Stromal cell of bone marrow (primary cell): Measurements from ENCODE around the gene FEV.
"Not testable (repeated sequence)": the region's sequence is repeated elsewhere in the genome, so short reads cannot be mapped to it uniquely, and the experiment has no call there.

Experiments
- DNase-seq: peaks from one replicate; pipeline ENCODE4 v3.0.0-alpha.2; 2012; ENCODE audit warnings: low read depth

Gene FEV

GRCh38 chr2:218975060-218975777, 9.8 kb downstream of the FEV start:
- no peak for DNase-seq

- DNase-seq: no peak
Observed at GRCh38 chr2:218970894-218971293, 14.1 kb downstream of the FEV start.

DNA sequence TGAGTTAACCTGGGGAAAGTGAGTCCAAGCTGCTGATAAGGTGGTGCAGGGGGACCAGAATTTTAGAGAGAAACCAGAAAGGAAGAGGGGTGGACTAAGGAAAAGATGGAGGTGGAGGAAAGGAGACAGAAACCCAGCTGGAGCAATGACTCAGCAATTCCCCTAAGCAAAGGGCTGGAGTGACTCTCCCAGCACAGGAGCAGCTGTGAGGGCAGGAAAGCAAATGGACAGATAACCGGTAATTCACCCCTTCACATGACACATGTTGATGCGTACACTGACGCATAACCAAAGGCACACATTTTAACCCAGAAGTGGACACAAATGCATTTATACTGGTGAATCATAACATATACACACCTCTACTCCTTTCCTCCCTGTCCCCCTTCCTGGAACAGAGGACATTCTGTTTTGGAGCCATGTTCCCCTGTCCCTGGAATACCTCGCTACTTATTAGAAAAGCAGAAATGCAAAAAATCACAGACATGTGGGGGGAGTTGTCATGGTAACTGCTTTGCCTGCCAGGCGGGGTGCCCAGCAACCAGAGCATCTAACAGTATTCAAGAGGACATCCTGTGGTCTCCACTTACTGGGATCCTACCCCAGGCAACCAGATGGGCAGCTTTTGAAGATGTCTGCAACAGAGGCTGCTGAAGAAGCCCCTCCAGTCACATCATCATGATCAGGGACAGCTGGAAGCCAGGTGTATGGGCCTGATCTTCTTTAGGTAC, 20.8 kb downstream of the FEV start:
- DNase-seq: no peak

- DNase-seq: no peak
Observed at GRCh38 chr2:218963601-218964000, 21.4 kb downstream of the FEV start.

- DNase-seq: no peak
Observed at GRCh38 chr2:218962859-218963492, 22.0 kb downstream of the FEV start.

- no peak for DNase-seq
Observed at GRCh38 chr2:218961651-218962570, 23.1 kb downstream of the FEV start.

DNA sequence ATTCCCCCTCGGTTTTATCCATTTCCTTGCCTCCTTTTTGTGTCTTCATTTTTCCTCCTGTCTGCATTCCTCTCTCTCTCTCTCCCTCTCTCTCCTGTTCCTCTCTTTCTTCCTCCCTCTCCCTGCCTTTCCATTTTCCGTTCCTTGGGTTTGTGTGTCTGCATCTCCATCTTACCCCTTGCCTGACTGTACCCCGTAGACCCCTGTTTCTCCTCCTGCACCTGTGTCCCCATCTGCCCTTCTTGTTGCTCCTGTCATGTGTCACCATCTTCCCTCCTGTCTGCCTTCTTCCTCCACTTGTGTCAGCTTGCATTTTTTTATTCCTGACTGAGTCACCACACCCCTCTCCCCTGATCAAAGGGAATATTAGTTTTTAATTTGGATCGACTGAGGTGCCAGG, 23.8 kb downstream of the FEV start:
- DNase-seq: no peak

DNA sequence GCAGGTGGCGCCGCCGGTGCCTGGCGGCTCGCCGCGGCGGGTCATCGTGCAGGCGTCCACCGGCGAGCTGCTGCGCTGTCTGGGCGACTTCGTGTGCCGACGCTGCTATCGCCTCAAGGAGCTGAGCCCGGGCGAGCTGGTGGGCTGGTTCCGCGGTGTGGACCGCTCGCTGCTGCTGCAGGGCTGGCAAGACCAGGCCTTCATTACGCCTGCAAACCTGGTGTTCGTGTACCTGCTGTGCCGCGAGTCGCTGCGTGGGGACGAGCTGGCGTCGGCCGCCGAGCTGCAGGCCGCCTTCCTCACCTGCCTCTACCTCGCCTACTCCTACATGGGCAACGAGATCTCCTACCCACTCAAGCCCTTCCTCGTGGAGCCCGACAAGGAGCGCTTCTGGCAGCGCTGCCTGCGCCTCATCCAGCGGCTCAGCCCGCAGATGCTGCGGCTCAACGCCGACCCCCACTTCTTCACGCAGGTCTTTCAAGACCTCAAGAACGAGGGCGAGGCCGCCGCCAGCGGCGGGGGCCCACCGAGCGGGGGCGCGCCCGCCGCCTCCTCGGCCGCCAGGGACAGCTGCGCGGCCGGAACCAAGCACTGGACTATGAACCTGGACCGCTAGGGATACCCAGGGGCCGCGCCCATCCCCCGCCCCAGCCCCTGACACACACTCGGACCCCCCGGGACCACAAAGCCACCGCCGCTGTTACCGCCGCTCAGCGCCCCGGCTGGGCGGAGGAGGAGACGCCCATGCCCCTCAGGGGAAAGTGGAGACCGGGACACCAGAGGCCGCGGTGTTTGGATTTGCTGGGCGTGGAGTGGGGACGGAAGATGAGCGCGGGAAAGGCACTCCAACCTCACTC, 24.4 kb downstream of the FEV start:
- no peak for DNase-seq

- no peak for DNase-seq
Observed at GRCh38 chr2:218959761-218960308, 25.1 kb downstream of the FEV start.

- DNase-seq: peak; percentile 40
Observed at GRCh38 chr2:218959141-218959731, 25.7 kb downstream of the FEV start, which contains the start of gene CDK5R2. Gene CDK5R2, plus strand, starts transcription at chr2:218959666. Its CDS starts 155 bp downstream, at chr2:218959821.

GRCh38 chr2:218958276-218958675, 26.7 kb downstream of the FEV start:
- no peak for DNase-seq

DNA sequence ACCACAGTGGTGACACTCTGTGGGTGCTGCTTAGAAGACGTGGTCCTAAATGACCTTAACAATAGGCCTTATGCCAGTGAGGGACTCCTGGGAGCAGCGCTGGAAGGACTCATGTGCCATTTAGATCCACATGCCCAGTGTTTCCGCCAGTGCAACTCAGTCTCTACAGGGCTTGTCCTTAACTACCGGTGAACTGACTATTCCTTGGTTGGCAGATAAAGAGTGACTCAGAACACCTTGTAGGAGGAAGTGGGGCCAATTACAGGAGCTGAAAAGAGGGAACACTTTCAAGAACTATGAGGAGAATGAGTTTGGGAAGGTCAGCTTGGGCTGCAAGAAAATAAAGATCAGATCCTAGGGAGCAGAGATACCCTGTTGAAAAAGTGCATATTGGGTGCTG, 27.3 kb downstream of the FEV start:
- no peak for DNase-seq

DNA sequence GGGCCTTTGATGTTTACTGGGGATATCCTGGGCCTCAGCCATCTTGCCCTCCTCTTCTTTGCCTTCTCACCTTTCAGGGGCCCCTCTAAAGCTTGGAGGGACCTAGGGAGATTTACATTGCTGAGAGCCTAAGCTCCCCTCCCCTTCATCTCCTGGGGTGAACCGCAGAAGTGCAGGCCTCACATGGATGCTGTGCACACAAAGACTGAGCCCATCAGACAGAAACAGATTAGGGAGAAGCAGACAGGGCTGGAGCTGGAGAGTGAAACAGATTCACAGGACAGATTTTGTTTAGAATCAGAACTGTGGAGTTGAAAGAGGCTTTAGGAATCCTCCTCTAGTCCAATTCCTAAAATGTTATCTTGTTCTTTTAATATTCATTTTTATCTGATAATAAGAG, 28.9 kb downstream of the FEV start:
- DNase-seq: no peak

DNA sequence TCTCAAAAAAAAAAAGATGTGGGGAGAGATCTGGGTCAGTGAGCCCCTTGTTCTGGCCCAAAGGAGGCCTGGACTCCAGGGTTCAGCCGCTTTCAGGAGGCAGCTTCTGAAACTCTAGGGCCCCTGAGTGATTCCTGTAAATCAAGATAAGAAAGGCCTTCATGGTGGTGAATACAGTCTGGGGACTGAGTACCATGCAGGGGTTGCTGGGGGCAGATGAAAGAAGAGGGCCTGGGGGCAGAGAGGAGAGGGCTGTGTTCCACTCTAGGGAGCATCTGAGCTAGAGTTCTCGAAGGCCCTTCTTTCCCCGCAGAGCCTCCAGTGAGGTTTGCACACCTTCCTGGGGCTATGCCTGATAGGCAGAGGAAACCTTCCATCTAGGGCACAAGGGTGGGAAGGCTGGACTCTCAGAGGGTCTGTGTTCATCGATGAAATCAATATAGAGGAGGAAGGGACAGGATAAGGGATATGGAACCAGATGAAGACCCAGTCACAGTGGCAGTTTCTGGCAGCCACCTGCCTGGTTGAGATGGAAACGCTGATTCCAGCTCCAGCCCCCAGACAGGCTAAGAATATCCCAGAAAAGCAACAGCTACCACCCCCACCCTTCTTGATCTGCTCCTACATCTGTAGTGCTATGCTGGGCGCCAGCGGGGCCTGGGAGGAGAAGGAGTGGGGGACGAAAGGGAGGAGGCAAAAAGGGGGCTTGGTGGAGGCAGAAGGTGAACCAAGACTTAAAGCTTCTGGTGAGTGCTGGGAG, 30.3 kb downstream of the FEV start:
- no peak for DNase-seq

GRCh38 chr2:218953366-218953954, 31.5 kb downstream of the FEV start:
- DNase-seq: no peak

GRCh38 chr2:218952160-218952559, 32.8 kb downstream of the FEV start:
- no peak for DNase-seq

DNA sequence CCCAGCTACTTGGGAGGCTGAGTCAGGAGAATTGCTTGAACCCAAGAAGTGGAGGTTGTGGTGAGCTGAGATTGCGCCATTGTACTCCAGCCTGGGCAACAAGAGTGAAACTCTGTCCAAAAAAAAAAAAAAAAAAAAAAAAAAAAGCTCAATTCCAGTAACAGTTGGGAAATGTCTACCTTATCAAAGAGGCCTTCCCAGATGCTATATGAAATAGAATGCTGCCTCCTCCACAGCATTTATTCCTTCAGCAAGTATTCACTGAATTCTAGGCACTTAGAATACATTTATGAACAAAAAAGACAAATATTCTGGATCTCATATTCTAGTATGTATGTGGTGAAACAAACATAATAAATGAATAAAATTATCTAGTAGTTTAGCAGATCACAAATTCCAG, 38.4 kb downstream of the FEV start:
- DNase-seq: no peak

GRCh38 chr2:218944759-218945404, 40.1 kb downstream of the FEV start:
- DNase-seq: no peak

- not testable (repeated sequence) for DNase-seq
Observed at GRCh38 chr2:218931751-218932150, 53.2 kb downstream of the FEV start.
